Central memory CD4-positive, alpha-beta T cell (primary cell): ENCODE measurements around the gene SUPT5H.
"Not testable (repeated sequence)": the region's sequence is repeated elsewhere in the genome, so short reads cannot be mapped to it uniquely, and the experiment has no call there.

Experiments used
- DNase-seq: peaks from one replicate; pipeline ENCODE4 v3.0.0; 2022

The SUPT5H gene

GRCh38 chr19:39469036-39469435, 23.7 kb downstream of the SUPT5H start:
- no peak for DNase-seq

- DNase-seq = no peak
These were observed 24.2 kb downstream of the SUPT5H start for GRCh38 chr19:39469567-39469966.

- no peak for DNase-seq
These were observed 25.4 kb downstream of the SUPT5H start for GRCh38 chr19:39470724-39471339.

GRCh38 chr19:39471756-39472536, 26.6 kb downstream of the SUPT5H start:
- DNase-seq = no peak

- no peak for DNase-seq
These were observed 27.5 kb downstream of the SUPT5H start for GRCh38 chr19:39472746-39473442.

DNA sequence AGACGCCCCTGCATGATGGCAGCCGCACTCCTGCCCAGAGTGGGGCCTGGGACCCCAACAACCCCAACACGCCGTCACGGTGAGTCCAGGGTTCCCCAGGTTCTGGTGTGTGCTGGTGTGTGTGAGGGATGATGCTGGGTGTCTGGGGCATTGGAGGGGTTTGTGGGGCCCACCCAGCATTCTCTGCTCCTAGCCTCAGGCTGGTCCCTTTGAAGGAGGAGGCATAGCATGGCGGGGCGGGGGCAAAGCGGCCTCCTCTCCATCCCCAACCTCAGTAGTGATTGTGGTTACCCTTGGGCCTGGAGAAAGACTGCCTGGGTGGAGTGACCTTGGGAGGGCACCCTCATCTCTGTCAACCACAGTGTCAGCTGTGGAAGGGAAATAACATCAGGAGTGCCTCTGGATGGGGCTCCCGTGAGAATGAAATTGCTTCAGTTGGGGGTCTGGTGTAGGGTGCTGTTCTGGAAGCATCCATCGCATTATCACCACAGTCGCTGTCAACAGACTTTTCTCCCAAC, 28.1 kb downstream of the SUPT5H start:
- no peak for DNase-seq

GRCh38 chr19:39474139-39474620, 28.8 kb downstream of the SUPT5H start:
- DNase-seq = peak; percentile 66

GRCh38 chr19:39475748-39476147, 30.4 kb downstream of the SUPT5H start:
- DNase-seq = no peak

- not testable (repeated sequence) for DNase-seq
These were observed 34.0 kb downstream of the SUPT5H start for GRCh38 chr19:39479319-39479801.

- DNase-seq = no peak
These were observed 34.5 kb downstream of the SUPT5H start for GRCh38 chr19:39479916-39480315.

DNA sequence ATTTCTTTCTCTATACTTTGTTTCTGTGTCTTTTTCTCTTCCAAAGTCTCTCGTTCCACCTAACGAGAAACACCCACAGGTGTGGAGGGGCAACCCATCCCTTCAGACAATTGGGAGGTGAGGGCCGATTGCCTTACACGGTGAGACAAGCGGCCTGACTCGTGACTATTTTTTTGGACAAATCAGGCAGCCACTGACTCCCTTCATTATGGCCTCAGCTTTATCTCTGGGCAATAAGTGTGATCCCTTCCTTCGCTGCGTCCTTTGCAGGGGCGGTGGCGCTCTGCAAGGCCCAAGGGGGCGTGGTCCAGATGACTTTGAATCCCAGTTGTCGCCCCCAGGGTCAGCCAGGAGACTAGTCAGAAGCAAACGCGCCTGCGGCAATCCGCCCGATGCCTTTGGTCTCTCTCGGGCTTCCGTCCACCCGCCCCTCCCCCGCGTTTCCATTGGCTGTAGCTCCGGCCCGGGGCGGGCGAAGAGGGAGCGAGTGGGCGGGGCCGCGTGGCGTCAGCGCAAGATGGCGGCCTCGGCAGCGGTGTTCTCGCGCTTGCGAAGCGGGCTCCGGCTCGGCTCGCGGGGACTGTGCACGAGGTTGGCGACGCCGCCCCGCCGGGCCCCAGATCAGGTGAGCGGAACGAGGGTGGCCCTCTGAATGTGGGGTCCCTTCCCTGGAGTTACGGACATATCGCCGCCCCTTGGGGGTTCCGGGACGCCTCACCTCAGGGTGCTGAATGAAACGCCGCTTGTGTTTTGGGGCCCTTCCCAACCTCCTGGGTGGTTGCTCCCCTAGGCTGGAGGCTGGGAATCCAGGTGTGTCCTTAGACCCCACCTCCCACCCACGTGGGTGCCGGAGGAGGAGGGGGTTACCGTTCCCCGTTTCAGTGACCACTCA, 35.2 kb downstream of the SUPT5H start, which contains the start of gene TIMM50:
TSS of gene TIMM50 (plus strand) at position 502 of the 892 bp plus-strand sequence. CDS start at position 518, 16 bp downstream.
- peak; percentile 93 for DNase-seq

- no peak for DNase-seq
These were observed 35.8 kb downstream of the SUPT5H start for GRCh38 chr19:39481229-39481545.

GRCh38 chr19:39481676-39482075, 36.3 kb downstream of the SUPT5H start:
- no peak for DNase-seq

DNA sequence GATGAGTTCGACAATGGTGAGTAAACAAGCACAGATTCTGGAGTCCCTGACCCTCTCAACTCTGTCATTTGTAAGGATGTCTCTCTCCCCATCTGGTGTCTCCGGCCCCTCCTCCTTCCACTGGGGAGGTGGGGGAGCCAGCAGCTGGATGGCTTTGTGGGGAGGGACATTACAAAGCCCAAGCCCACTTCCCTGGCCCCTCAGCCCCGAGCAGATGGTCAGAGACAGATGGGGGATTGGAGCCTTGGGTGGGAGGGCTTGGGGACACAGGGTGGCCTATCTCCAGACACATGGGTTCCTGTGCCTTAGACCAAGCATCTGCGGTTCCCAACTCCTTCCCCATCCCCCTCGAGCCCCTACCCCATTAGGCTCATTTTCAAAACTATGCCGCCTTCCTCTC, 37.8 kb downstream of the SUPT5H start:
- no peak for DNase-seq

DNA sequence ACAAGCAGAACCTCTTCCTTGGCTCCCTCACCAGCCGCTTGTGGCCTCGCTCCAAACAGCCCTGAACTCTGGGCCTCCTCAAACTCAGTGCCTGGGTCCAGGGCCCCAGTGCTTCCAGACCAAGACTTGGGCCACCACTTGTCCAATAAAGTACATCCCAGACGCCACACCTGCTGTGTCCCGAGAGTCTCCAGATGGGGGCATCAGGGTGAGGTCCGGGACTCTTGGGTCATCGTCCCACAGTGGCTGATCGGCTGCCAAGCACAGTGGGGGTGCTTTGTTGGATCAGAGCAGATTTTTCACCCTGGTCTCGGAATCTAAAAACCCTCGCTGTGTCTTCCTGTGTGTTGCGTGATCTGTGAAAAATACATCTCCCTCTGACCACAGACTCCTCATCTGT, 44.4 kb downstream of the SUPT5H start:
- DNase-seq = no peak

- DNase-seq = no peak
These were observed 46.8 kb downstream of the SUPT5H start for GRCh38 chr19:39492225-39492624.

- no peak for DNase-seq
These were observed 47.4 kb downstream of the SUPT5H start for GRCh38 chr19:39492788-39493187.

- DNase-seq = no peak
These were observed 49.3 kb downstream of the SUPT5H start for GRCh38 chr19:39494661-39495060.

- DNase-seq = no peak
These were observed 50.7 kb downstream of the SUPT5H start for GRCh38 chr19:39496063-39496462.

DNA sequence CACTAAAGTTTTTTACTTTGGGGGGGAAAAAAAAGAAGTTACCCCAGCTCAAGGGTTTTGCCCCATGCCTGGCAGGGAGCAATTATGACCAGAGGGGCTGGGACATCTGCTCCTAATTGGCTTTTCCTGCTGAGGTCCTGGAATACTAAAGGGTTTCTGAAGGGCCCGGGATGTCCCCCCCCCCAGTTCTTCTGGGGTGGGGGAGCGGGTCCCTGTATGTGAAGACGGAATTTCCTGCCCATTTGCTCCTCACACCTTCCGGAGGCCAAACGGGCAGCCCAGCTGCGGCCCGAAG, 52.3 kb downstream of the SUPT5H start:
- DNase-seq = no peak

- DNase-seq = no peak
These were observed 52.8 kb downstream of the SUPT5H start for GRCh38 chr19:39497996-39498797.
